GM20000 (cell line): Measurements from ENCODE around the gene C2orf76.

Experiments
- DNase-seq: peaks from one replicate; pipeline ENCODE4 v3.0.0; 2012; ENCODE audit warnings: low spot score
- CTCF ChIP-seq: IDR thresholded peaks from 2 replicates; pipeline ENCODE4 v1.5.1; 2012; ENCODE audit warnings: mild to moderate bottlenecking, control low read depth; ENCODE audit errors: extremely low read depth, missing control alignments

Gene C2orf76

GRCh38 chr2:119253760-119254600, 112.7 kb downstream of the C2orf76 start:
- TF ChIP-seq CTCF: no peak

GRCh38 chr2:119253114-119253702, 113.4 kb downstream of the C2orf76 start:
- no peak for TF ChIP-seq CTCF
- DNase-seq: no peak

More at GRCh38 chr2:119253760-119254600, 112.7 kb downstream of the C2orf76 start:
- no peak for DNase-seq
